Vagina (tissue), 2 donors: ENCODE data around the gene KIF16B.

ENCODE experiments used
- POLR2A ChIP-seq, 2 donors: fragments of 450-650 bp; IDR thresholded peaks; one replicate each; pipeline ENCODE4 v1.6.1; 2017; ENCODE audit warnings: antibody characterized with exemption in 2 of 2, mild to moderate bottlenecking in 2 of 2, moderate library complexity in 2 of 2
- POLR2AphosphoS5 ChIP-seq, 2 donors: sonication (generic); formaldehyde crosslinking; IDR thresholded peaks; one replicate each; pipeline ENCODE4 v1.9.0; 2017; ENCODE audit warnings: antibody characterized with exemption in 2 of 2, mild to moderate bottlenecking in 2 of 2, low read depth in 1 of 2; ENCODE audit not compliant: insufficient read depth in 1 of 2

DNA sequence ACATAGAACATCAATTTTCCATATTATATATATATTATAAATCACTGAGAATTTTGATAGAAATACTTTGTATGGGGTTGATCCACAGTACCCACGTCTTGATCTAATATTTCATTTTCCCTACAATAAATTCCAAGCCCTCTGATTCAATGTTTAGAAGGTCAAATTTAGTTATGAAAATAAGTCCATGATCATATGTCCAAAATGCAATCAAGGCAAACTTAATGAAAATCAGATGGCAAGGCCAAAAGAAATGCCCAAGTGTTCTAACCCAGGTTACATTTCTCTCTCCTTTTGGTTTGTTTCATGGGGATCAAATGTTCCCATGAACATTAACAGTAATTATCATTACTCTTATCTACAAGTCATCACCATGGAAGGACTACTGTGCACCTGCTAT is 203.8 kb downstream of the KIF16B start:
- TF ChIP-seq POLR2AphosphoS5 (IDR thresholded peaks at IDR 0.05; ENCODE audit: insufficient read depth in 1 of 2, low read depth in 1 of 2) (no peak), POLR2A (IDR thresholded peaks at IDR 0.05) (no peak)
